Fibroblast of skin of right biceps (primary cell): ENCODE results near the gene RAD54L.
"Not testable (repeated sequence)": the region's sequence is repeated elsewhere in the genome, so short reads cannot be mapped to it uniquely, and the experiment has no call there.

Experiments
- DNase-seq: peaks from one replicate; pipeline ENCODE4 v3.0.0-alpha.2; 2013

RAD54L gene

GRCh38 chr1:46288485-46289133 is 41.0 kb downstream of the RAD54L start:
- peak; percentile 81 for DNase-seq

GRCh38 chr1:46289134-46289494 is 41.6 kb downstream of the RAD54L start:
- DNase-seq, result no peak

- peak; percentile 23 for DNase-seq
Measured at GRCh38 chr1:46289976-46290375, 42.4 kb downstream of the RAD54L start.

GRCh38 chr1:46295306-46295705 is 47.7 kb downstream of the RAD54L start:
- no peak for DNase-seq

GRCh38 chr1:46298387-46298786 is 50.8 kb downstream of the RAD54L start:
- DNase-seq, result no peak

GRCh38 chr1:46300673-46301405 is 53.3 kb downstream of the RAD54L start:
- peak; percentile 45 for DNase-seq

- no peak for DNase-seq
Measured at GRCh38 chr1:46301406-46301807, 53.8 kb downstream of the RAD54L start.

GRCh38 chr1:46301808-46302640 is 54.5 kb downstream of the RAD54L start:
- peak; percentile 60 for DNase-seq

GRCh38 chr1:46302641-46303037 is 55.1 kb downstream of the RAD54L start:
- DNase-seq, result no peak

GRCh38 chr1:46303038-46303871 is 55.7 kb downstream of the RAD54L start, which contains the start of the genes LRRC41 and UQCRH:
LRRC41 (minus strand) TSS chr1:46303616; CDS start chr1:46303322, 294 bp downstream.
UQCRH (plus strand) TSS chr1:46303698; CDS start chr1:46303767, 69 bp downstream.
- DNase-seq, result peak; percentile 95

GRCh38 chr1:46303872-46304326 is 56.3 kb downstream of the RAD54L start:
- DNase-seq, result no peak

GRCh38 chr1:46306159-46306530 is 58.6 kb downstream of the RAD54L start:
- no peak for DNase-seq

GRCh38 chr1:46309401-46310159 is 62.0 kb downstream of the RAD54L start:
- DNase-seq, result no peak

- DNase-seq, result no peak
Measured at GRCh38 chr1:46310321-46310720, 62.8 kb downstream of the RAD54L start.

GRCh38 chr1:46315669-46316403 is 68.3 kb downstream of the RAD54L start:
- DNase-seq, result peak; percentile 55

GRCh38 chr1:46317323-46317722 is 69.8 kb downstream of the RAD54L start:
- DNase-seq, result no peak

- not testable (repeated sequence) for DNase-seq
Measured at GRCh38 chr1:46319301-46319700, 71.7 kb downstream of the RAD54L start.

GRCh38 chr1:46319960-46320914 is 72.7 kb downstream of the RAD54L start:
- DNase-seq, result not testable (repeated sequence)

GRCh38 chr1:46322191-46322590 is 74.6 kb downstream of the RAD54L start:
- DNase-seq, result not testable (repeated sequence)
